Measurements from ENCODE around the gene YIPF2.
"Not testable (repeated sequence)": the region's sequence is repeated elsewhere in the genome, so short reads cannot be mapped to it uniquely, and the experiment has no call there.

YIPF2 gene

GRCh38 chr19:10908380-10908960 lies 20.0 kb downstream of the YIPF2 start:
- no peak for DNase-seq

- DNase-seq: no peak
Observed at GRCh38 chr19:10907925-10908324, 20.5 kb downstream of the YIPF2 start.

- DNase-seq: no peak
Observed at GRCh38 chr19:10899151-10899653, 29.2 kb downstream of the YIPF2 start.

GRCh38 chr19:10898633-10899032 lies 29.8 kb downstream of the YIPF2 start:
- DNase-seq: no peak

GRCh38 chr19:10896851-10897526 lies 31.4 kb downstream of the YIPF2 start:
- DNase-seq: no peak

- DNase-seq: no peak
Observed at GRCh38 chr19:10895920-10896319, 32.5 kb downstream of the YIPF2 start.

GRCh38 chr19:10895363-10895762 lies 33.1 kb downstream of the YIPF2 start:
- DNase-seq: no peak

- DNase-seq: no peak
Observed at GRCh38 chr19:10894911-10895213, 33.6 kb downstream of the YIPF2 start.

GRCh38 chr19:10892256-10892655 lies 36.2 kb downstream of the YIPF2 start:
- DNase-seq: no peak

GRCh38 chr19:10891405-10892086 lies 36.9 kb downstream of the YIPF2 start:
- no peak for DNase-seq

GRCh38 chr19:10889880-10890279 lies 38.6 kb downstream of the YIPF2 start:
- DNase-seq: no peak

GRCh38 chr19:10888421-10888866 lies 40.0 kb downstream of the YIPF2 start:
- no peak for DNase-seq

GRCh38 chr19:10887616-10888367 lies 40.6 kb downstream of the YIPF2 start:
- no peak for DNase-seq

GRCh38 chr19:10885201-10886169 lies 43.0 kb downstream of the YIPF2 start:
- DNase-seq: no peak

- DNase-seq: no peak
Observed at GRCh38 chr19:10884274-10884673, 44.2 kb downstream of the YIPF2 start.

GRCh38 chr19:10882108-10882457 lies 46.4 kb downstream of the YIPF2 start:
- DNase-seq: no peak

GRCh38 chr19:10881403-10882107 lies 46.9 kb downstream of the YIPF2 start:
- DNase-seq: no peak

- DNase-seq: no peak
Observed at GRCh38 chr19:10878253-10878652, 50.2 kb downstream of the YIPF2 start.

GRCh38 chr19:10877608-10878007 lies 50.8 kb downstream of the YIPF2 start:
- DNase-seq: not testable (repeated sequence)

- DNase-seq: no peak
Observed at GRCh38 chr19:10876459-10877240, 51.8 kb downstream of the YIPF2 start.

GRCh38 chr19:10874024-10874423 lies 54.4 kb downstream of the YIPF2 start:
- DNase-seq: no peak

All from cortex of kidney (tissue), 1 donor.